ENCODE data around the gene KLRC3. TPM values are rescaled to one million over a fixed set of nuclear protein-coding genes. Genes with fewer than 3 reads are reported as not detected.

Gene KLRC3
- total and polyA plus RNA-seq, 2 of the 13 experiments (the other 11 are each of a cell fraction or from before 2014, with no cell fraction given): not detected

DNA sequence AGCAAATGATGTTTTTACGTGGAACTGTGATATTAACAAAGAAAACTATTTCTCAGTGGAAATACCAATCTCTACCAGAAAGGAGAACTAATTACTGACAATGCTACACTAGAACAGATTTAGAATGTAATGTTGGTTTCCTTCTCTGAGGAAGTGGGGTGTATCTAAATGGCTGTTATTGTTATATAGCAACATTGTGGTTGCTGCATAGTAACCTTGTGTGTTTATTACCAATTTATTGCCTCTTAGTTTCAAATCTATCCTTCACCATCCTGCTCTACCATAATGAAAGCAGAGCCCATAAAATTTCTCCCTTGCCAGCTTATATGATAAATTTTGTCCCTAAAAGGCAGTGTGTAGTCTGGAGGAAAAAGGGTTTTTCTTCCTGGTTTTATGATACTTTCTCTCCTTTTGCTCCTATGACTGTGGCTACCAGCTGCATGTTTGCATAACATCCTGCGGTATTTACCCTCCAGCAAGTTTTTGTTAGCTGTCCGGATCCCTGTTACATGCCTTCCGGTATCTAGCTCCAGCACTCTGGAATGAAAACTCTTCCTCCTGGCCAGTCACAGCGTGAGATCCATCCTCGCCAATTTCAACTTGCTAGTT lies 24.9 kb downstream of the KLRC3 start (continued):
- TF ChIP-seq LCORL (IDR thresholded peaks at IDR 0.05) (no peak), LCORL (CRISPR knock-in tag; IDR thresholded peaks at IDR 0.05) (peak; percentile 59; the same call in 1 of the 2 replicates), IRF2 (CRISPR knock-in tag; IDR thresholded peaks at IDR 0.05) (peak; percentile 73; the same call in 1 of the 2 replicates), KAT8 (CRISPR knock-in tag; IDR thresholded peaks at IDR 0.05) (peak; percentile 58; the same call in 1 of the 2 replicates), FOXK1 (CRISPR knock-in tag; IDR thresholded peaks at IDR 0.05; ENCODE audit: borderline replicate concordance, low read depth) (peak; percentile 44; the same call in 1 of the 2 replicates), MLX (CRISPR knock-in tag; IDR thresholded peaks at IDR 0.05) (no peak), HMG20A (CRISPR knock-in tag; IDR thresholded peaks at IDR 0.05; ENCODE audit: borderline replicate concordance) (peak; percentile 79), GABPA (IDR thresholded peaks at IDR 0.05; ENCODE audit: low read depth, low read length) (no peak), GABPA (CRISPR knock-in tag; IDR thresholded peaks at IDR 0.05; ENCODE audit: low read depth) (peak; percentile 78), ASH2L (IDR thresholded peaks at IDR 0.05; ENCODE audit: insufficient read length, low read depth, low read length) (no peak), GATAD1 (CRISPR knock-in tag; IDR thresholded peaks at IDR 0.05) (no peak), DMAP1 (CRISPR knock-in tag; IDR thresholded peaks at IDR 0.05) (no peak), ZNF615 (CRISPR knock-in tag; IDR thresholded peaks at IDR 0.05; ENCODE audit: borderline replicate concordance) (no peak), HOXA3 (CRISPR knock-in tag; IDR thresholded peaks at IDR 0.05) (peak; percentile 31; the same call in 1 of the 2 replicates), HNF1B (CRISPR knock-in tag; IDR thresholded peaks at IDR 0.05) (no peak), SOX6 (IDR thresholded peaks at IDR 0.05) (no peak), SOX6 (CRISPR knock-in tag; IDR thresholded peaks at IDR 0.05) (no peak)
- TF ChIP-seq, protein P1, sequence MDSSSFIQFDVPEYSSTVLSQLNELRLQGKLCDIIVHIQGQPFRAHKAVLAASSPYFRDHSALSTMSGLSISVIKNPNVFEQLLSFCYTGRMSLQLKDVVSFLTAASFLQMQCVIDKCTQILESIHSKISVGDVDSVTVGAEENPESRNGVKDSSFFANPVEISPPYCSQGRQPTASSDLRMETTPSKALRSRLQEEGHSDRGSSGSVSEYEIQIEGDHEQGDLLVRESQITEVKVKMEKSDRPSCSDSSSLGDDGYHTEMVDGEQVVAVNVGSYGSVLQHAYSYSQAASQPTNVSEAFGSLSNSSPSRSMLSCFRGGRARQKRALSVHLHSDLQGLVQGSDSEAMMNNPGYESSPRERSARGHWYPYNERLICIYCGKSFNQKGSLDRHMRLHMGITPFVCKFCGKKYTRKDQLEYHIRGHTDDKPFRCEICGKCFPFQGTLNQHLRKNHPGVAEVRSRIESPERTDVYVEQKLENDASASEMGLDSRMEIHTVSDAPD (CRISPR knock-in tag; IDR thresholded peaks at IDR 0.05): no peak
- TF ChIP-seq, protein P2, sequence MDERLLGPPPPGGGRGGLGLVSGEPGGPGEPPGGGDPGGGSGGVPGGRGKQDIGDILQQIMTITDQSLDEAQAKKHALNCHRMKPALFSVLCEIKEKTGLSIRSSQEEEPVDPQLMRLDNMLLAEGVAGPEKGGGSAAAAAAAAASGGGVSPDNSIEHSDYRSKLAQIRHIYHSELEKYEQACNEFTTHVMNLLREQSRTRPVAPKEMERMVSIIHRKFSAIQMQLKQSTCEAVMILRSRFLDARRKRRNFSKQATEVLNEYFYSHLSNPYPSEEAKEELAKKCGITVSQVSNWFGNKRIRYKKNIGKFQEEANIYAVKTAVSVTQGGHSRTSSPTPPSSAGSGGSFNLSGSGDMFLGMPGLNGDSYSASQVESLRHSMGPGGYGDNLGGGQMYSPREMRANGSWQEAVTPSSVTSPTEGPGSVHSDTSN (CRISPR knock-in tag; IDR thresholded peaks at IDR 0.05): no peak
- TF ChIP-seq, protein P3, sequence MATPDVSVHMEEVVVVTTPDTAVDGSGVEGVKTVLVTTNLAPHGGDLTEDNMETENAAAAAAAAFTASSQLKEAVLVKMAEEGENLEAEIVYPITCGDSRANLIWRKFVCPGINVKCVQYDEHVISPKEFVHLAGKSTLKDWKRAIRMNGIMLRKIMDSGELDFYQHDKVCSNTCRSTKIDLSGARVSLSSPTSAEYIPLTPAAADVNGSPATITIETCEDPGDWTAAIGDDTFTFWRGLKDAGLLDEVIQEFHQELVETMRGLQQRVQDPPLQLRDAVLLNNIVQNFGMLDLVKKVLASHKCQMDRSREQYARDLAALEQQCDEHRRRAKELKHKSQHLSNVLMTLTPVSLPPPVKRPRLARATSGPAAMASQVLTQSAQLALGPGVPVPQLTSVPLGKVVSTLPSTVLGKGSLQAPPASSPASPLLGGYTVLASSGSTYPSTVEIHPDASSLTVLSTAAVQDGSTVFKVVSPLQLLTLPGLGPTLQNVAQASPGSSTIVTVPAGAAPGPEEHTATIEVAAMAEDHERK (CRISPR knock-in tag; IDR thresholded peaks at IDR 0.05; ENCODE audit: low read depth): no peak
- TF ChIP-seq, protein P4, sequence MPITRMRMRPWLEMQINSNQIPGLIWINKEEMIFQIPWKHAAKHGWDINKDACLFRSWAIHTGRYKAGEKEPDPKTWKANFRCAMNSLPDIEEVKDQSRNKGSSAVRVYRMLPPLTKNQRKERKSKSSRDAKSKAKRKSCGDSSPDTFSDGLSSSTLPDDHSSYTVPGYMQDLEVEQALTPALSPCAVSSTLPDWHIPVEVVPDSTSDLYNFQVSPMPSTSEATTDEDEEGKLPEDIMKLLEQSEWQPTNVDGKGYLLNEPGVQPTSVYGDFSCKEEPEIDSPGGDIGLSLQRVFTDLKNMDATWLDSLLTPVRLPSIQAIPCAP (CRISPR knock-in tag; IDR thresholded peaks at IDR 0.05; ENCODE audit: low read depth): no peak

All from HepG2 (cell line).